ENCODE data around the gene ABCB1. TPM values are rescaled to one million over a fixed set of nuclear protein-coding genes. Genes with fewer than 3 reads are reported as not detected.

Gene ABCB1
- total and polyA plus RNA-seq, 2 donors (not counting 3 experiments of a cell fraction or from before 2014, with no cell fraction given) = 7.1 to 7.5 TPM

GRCh38 chr7:87482115-87482514 is 118.6 kb downstream of the ABCB1 start:
- H3K4me2 ChIP-seq (ENCODE audit: insufficient read depth, low read length) = no peak overlapping the region
- H3K9me1 ChIP-seq (replicated peaks; ENCODE audit: control insufficient read depth, extremely low read depth, insufficient read depth, low read length) = no peaks in the 10 kb centered on the region
- BruUV-seq (replicated peaks) = no TSS peak
- intact Hi-C loops (cut with micrococcal nuclease) (no loop called here), dilution Hi-C loops (cut with MboI; ENCODE audit: extremely low pct_ligation_motif_present, low sequenced_read_pairs) (no loop called here)
- no peak overlapping the region for H3K9ac ChIP-seq (replicated peaks; ENCODE audit: extremely low read depth, insufficient read depth, low read length)
- DNase-seq (ENCODE audit: low read depth, low spot score) (no peak), FAIRE-seq (no peak)
- no peaks in the 10 kb centered on the region for H3K36me3 ChIP-seq (ENCODE audit: control insufficient read depth in 2 of 2, extremely low read depth in 1 of 2, insufficient read depth in 2 of 2, low read length in 2 of 2)
- H3K4me3 ChIP-seq (replicated peaks in 1 of 3; ENCODE audit: insufficient read depth in 1 of 3, low read depth in 1 of 3, low read length in 3 of 3) = no peak overlapping the region
- H4K20me1 ChIP-seq (replicated peaks; ENCODE audit: control insufficient read depth, extremely low read depth, insufficient read depth, low read length) = no peaks in the 10 kb centered on the region
- H3K79me2 ChIP-seq (ENCODE audit: control insufficient read depth, insufficient read depth, low read length) = no peaks in the 10 kb centered on the region
- POLR2A ChIA-PET = no interaction called here
- peaks cover under 1 to 19% of the 10 kb centered on the region in 2 experiments for H3K27me3 ChIP-seq (ENCODE audit: control insufficient read depth in 2 of 2, insufficient read depth in 2 of 2, low read length in 2 of 2)
- H3K4me1 ChIP-seq (ENCODE audit: control insufficient read depth, extremely low read depth, insufficient read depth, low read length) = no peaks in the 10 kb centered on the region
- H2AFZ ChIP-seq (ENCODE audit: low read depth, low read length) = no peak overlapping the region
- TF ChIP-seq GATA2 (IDR thresholded peaks at IDR 0.05; ENCODE audit: insufficient read depth, insufficient read length, low read depth, low read length) = no peak
- no peak for TF ChIP-seq CTCF (IDR thresholded peaks at IDR 0.05; ENCODE audit: extremely low read depth in 1 of 2, insufficient read depth in 1 of 2, low read depth in 1 of 2, low read length in 2 of 2)
- TF ChIP-seq POLR2A (IDR thresholded peaks at IDR 0.05; ENCODE audit: low read depth, low read length) = no peak
- TF ChIP-seq FOS (IDR thresholded peaks at IDR 0.05; ENCODE audit: borderline replicate concordance, insufficient read depth, low read length) = no peak
- no peak for TF ChIP-seq JUN (IDR thresholded peaks at IDR 0.05; ENCODE audit: borderline replicate concordance, insufficient read depth, insufficient read length, low read depth)
- TF ChIP-seq EZH2 (IDR thresholded peaks at IDR 0.05; ENCODE audit: borderline replicate concordance, low read depth, low read length, severe bottlenecking) = no peak
- TF ChIP-seq POLR2AphosphoS5 (IDR thresholded peaks at IDR 0.05; ENCODE audit: insufficient read depth, low read depth, low read length) = no peak
- no peak for TF ChIP-seq MYC (IDR thresholded peaks at IDR 0.05; ENCODE audit: low read depth, low read length)
- TF ChIP-seq, protein P1, sequence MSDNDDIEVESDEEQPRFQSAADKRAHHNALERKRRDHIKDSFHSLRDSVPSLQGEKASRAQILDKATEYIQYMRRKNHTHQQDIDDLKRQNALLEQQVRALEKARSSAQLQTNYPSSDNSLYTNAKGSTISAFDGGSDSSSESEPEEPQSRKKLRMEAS (IDR thresholded peaks at IDR 0.05; ENCODE audit: insufficient read depth, insufficient read length) = no peak
- CTCF ChIA-PET = no interaction called here
- no peaks in the 10 kb centered on the region for H3K9me3 ChIP-seq (replicated peaks; ENCODE audit: control insufficient read depth, insufficient read depth, low read length)
- no peak overlapping the region for H3K27ac ChIP-seq (ENCODE audit: insufficient read depth, low read depth, low read length)
